Activated CD4-positive, alpha-beta T cell treated with anti-CD3 and anti-CD28 coated beads for 1 hour (primary cell): ENCODE data around the gene RIPK4.

Experiments
- DNase-seq: peaks from one replicate; pipeline ENCODE4 v3.0.0-alpha.2; 2020

The RIPK4 gene

GRCh38 chr21:41751611-41752011 is 15.2 kb downstream of the RIPK4 start:
- DNase-seq: no peak

- DNase-seq: no peak
Observed at GRCh38 chr21:41750532-41751151, 16.2 kb downstream of the RIPK4 start.

- no peak for DNase-seq
Observed at GRCh38 chr21:41750051-41750450, 16.8 kb downstream of the RIPK4 start.

GRCh38 chr21:41749286-41749685 is 17.6 kb downstream of the RIPK4 start:
- DNase-seq: no peak

GRCh38 chr21:41747943-41748738 is 18.7 kb downstream of the RIPK4 start:
- DNase-seq: no peak

- no peak for DNase-seq
Observed at GRCh38 chr21:41746744-41747006, 20.2 kb downstream of the RIPK4 start.

GRCh38 chr21:41745971-41746743 is 20.7 kb downstream of the RIPK4 start:
- no peak for DNase-seq

GRCh38 chr21:41745026-41745820 is 21.6 kb downstream of the RIPK4 start:
- no peak for DNase-seq

GRCh38 chr21:41744028-41744930 is 22.6 kb downstream of the RIPK4 start:
- DNase-seq: no peak

GRCh38 chr21:41743321-41744027 is 23.4 kb downstream of the RIPK4 start:
- DNase-seq: no peak

GRCh38 chr21:41742073-41742875 is 24.6 kb downstream of the RIPK4 start:
- no peak for DNase-seq

- DNase-seq: no peak
Observed at GRCh38 chr21:41741253-41742072, 25.4 kb downstream of the RIPK4 start.

GRCh38 chr21:41740604-41741252 is 26.1 kb downstream of the RIPK4 start:
- DNase-seq: no peak

- no peak for DNase-seq
Observed at GRCh38 chr21:41739936-41740335, 26.9 kb downstream of the RIPK4 start.

- no peak for DNase-seq
Observed at GRCh38 chr21:41739011-41739410, 27.8 kb downstream of the RIPK4 start.

GRCh38 chr21:41737651-41738324 is 29.1 kb downstream of the RIPK4 start:
- DNase-seq: no peak

GRCh38 chr21:41736423-41736822 is 30.4 kb downstream of the RIPK4 start:
- DNase-seq: no peak

GRCh38 chr21:41733951-41734689 is 32.7 kb downstream of the RIPK4 start:
- DNase-seq: no peak
